AG04449 (cell line): ENCODE data around the gene NCKAP5L.

Source experiments
- CTCF ChIA-PET: fragments of 350-600 bp; formaldehyde crosslinking; extraction: SDS; loops from one replicate; lab custom pipeline; 2021; ENCODE audit warnings: antibody characterized with exemption; lab: Yijun Ruan, JAX
- POLR2A ChIA-PET: fragments of 400-600, 350-600 bp; formaldehyde crosslinking; extraction: SDS; loops from one replicate; lab custom pipeline; 2020; ENCODE audit warnings: antibody characterized with exemption, inconsistent platforms; lab: Yijun Ruan, JAX
- DNase-seq: peaks from one replicate; pipeline ENCODE4 v3.0.0-alpha.2; 2010; ENCODE audit warnings: low read depth, low spot score
- H3K4me3 ChIP-seq: 2 replicates; pipeline ENCODE4 v1.5.1; 2011; ENCODE audit warnings: low read depth, mild to moderate bottlenecking, control low read depth, low read length
- TF ChIP-seq, protein P1 (sequence below): IDR thresholded peaks from one replicate; pipeline ENCODE4 v1.5.1; 2011; ENCODE audit warnings: mild to moderate bottlenecking, moderate library complexity, low read length, control low read depth, inconsistent platforms; ENCODE audit not compliant: insufficient read depth; ENCODE audit errors: missing control alignments

Gene NCKAP5L

DNA sequence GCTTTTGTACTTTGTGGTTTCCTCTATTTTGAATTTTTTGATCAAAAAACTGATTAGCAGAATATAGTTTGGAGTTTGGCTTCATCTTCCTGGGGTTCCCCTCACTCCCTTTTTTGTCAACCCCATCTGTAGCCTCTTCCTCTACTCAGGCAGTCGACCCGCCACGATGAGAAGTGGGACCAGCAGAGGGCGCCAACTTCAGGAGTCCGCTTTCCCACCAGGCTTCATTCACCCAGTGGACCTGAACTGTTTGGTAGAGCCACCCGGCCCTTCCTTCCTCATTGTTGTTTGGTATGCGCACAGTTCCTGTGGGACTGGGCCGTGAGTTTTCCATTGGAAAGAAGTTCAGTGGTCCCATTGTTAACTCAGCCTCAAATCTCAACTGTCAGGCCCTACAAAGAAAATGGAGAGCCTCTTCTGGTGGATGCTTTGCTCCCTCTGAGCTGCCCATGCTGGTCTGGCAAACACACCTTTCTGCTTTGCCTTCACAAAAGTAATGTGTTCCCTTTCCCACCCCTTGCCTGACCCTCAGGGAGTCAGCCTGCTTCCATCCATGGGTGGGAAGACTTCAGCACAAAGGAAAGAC, 65.1 kb downstream of the NCKAP5L start:
- DNase-seq = no peak
- ChIA-PET CTCF (interaction anchor here (0.6 to 6.4 kb wide), 35 partner anchors 8 to 404 kb away, joined by 3 to 48 read pairs (median 5); partner anchors contain the start of genes BCDIN3D and TMBIM6), POLR2A (interaction anchor here (0.7 kb wide), 1 partner anchor 115 kb away, joined by 3 read pairs; no protein-coding TSS in a partner anchor)
- TF ChIP-seq, protein P1, sequence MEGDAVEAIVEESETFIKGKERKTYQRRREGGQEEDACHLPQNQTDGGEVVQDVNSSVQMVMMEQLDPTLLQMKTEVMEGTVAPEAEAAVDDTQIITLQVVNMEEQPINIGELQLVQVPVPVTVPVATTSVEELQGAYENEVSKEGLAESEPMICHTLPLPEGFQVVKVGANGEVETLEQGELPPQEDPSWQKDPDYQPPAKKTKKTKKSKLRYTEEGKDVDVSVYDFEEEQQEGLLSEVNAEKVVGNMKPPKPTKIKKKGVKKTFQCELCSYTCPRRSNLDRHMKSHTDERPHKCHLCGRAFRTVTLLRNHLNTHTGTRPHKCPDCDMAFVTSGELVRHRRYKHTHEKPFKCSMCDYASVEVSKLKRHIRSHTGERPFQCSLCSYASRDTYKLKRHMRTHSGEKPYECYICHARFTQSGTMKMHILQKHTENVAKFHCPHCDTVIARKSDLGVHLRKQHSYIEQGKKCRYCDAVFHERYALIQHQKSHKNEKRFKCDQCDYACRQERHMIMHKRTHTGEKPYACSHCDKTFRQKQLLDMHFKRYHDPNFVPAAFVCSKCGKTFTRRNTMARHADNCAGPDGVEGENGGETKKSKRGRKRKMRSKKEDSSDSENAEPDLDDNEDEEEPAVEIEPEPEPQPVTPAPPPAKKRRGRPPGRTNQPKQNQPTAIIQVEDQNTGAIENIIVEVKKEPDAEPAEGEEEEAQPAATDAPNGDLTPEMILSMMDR = peak; percentile 82
- no peak overlapping the region for H3K4me3 ChIP-seq

DNA sequence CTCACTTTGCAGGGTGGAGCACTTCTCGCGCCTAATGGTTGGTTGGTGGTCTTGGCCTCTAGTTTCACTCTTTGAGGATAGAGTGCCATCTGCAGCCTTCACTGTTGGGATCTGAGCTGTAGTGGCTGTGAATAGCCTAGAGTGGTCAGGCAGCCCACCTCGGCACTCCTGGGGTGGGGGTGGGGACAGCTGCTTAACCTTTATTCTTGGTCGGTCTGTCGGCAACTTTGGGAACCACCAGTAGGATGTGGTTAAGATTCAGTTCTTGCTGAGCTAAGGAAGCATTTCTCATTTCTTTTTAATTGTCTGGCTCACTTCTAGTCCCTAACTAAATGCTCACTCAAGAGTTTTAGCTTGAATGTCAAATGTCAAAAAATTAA, 65.8 kb downstream of the NCKAP5L start:
- H3K4me3 ChIP-seq = no peak overlapping the region
- CTCF ChIA-PET = interaction anchor here (0.6 to 6.4 kb wide), 35 partner anchors 8 to 404 kb away, joined by 3 to 48 read pairs (median 5); partner anchors contain the start of genes BCDIN3D and TMBIM6
- no peak for DNase-seq
- TF ChIP-seq, protein P1 = no peak
- POLR2A ChIA-PET = interaction anchor here (0.7 to 1.0 kb wide), 2 partner anchors 66 to 114 kb away, joined by 3 read pairs; partner anchors contain the start of gene NCKAP5L

DNA sequence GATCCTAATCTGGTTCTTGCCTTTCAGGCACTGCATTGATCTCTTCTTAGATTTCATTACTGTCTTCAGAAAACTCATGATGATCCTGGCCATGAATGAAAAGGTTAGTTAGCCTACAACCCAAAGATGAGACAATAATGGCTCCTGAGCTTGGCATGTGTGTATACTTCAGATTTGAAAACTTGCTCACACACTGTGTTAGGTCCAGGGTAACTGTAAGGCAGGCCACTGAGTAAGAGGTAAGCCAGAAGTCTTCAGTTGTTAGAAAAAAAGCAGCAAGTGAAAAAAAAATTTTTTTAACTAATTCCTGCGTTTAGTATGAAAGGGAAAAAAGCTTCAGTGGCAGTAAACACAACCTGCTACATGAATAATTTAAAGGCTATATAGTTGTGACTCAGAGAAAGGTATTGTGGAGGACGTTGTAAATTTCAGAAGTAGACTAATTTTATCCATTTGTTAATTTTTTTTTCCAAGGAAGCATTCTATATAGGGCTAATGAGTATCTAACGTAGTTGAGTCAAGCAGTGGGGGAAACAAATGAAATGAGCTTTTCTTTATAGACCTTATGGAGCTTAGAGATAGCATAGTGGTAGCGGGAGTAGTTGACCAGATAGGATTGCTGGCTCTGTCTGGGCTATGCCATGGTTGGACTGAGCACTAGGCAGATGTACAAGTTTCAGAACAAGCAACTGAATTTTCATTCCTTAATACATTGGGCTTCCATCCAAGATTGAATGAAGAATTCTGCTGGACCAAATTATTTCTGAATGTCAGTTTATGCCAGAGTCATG, 66.3 kb downstream of the NCKAP5L start:
- TF ChIP-seq, protein P1 = no peak
- ChIA-PET POLR2A (interaction anchor here (0.7 to 1.0 kb wide), 2 partner anchors 67 to 113 kb away, joined by 3 read pairs; partner anchors contain the start of gene NCKAP5L), CTCF (interaction anchor here (0.8 to 6.4 kb wide), 31 partner anchors 9 to 205 kb away, joined by 3 to 48 read pairs (median 5); partner anchors contain the start of genes BCDIN3D and TMBIM6)
- DNase-seq = no peak
- H3K4me3 ChIP-seq = no peak overlapping the region

DNA sequence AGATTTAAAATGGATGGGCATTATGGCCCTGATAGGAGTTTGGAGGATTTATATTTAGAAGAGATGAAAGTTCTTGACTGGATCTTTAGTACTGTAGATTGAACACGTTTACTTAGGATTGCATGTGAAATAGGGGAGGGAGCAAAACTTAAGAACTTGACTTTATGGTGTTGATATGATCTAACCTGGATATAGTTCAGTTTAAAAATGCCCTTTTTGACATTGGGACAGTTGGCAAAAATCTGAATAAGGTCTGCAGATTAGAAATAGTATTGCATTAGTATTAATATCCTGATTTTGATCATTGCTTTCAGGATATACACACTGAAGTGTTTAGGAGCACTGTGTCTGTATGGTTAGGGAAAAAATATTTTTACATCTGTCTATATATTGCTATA, 77.2 kb downstream of the NCKAP5L start:
- no peak overlapping the region for H3K4me3 ChIP-seq
- no peak for DNase-seq
- ChIA-PET POLR2A (no interaction called here), CTCF (interaction anchor here (1.3 to 4.6 kb wide), 3 partner anchors 10 to 12 kb away, joined by 3 to 48 read pairs (median 19); partner anchors contain the start of gene TMBIM6)
- TF ChIP-seq, protein P1 = no peak

DNA sequence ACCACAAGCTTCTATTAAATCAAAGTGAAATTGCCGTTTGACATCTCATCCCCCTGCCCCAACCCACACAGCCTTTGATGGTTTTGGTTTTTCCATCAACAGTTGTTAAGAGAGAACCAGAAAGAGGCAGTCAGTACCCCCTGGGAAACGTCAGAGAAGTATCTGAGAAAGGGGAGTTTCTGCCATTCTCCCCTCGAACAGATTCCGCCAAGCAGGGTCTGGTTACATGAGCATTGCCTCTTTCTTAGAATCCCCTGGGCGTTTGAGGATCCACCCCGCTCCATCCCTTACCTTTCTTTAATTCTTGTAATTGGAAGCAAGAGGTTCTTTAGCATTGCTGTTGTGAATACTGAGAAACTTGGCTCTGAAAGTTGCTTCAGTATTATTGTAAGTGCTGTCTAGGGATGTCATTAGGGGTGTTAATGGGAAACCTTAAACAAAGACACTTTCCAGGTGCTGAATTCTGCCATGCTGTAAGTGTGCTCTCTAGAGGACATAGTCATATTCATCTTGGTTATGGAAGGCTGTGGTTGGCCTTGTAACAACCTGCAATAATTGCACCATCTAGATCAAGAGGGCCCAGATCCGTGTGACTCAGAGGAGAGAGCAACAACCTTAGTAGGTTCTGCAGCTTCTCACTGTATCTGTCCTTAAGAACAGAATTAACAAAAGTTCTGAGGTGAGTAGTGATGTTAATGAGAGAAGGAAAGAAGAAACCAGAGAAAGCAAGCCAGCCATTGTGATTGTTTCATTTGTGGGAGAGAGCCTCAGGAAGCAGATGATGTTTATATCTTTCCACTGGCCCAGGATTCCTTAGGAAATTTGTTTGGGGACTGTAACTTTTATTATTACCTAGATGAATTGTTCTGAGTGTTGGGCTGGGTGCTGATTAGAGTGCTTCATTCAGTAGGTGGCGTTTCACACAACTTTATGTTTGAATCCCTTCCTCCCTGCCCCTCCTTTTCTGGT, 77.9 kb downstream of the NCKAP5L start:
- ChIA-PET CTCF (interaction anchor here (1.0 to 4.7 kb wide), 9 partner anchors 9 to 114 kb away, joined by 3 to 47 read pairs (median 5); partner anchors contain the start of gene TMBIM6), POLR2A (interaction anchor here (0.9 kb wide), 1 partner anchor 9 kb away, joined by 6 read pairs; the partner anchor contains the start of gene TMBIM6)
- TF ChIP-seq, protein P1 = no peak
- H3K4me3 ChIP-seq = no peak overlapping the region
- DNase-seq = no peak
